Glutamatergic neuron (in vitro differentiated cells): Measurements from ENCODE around the gene TBC1D2B. TPM values are rescaled to one million over a fixed set of nuclear protein-coding genes. Genes with fewer than 3 reads are reported as not detected.

Experiments
- DNase-seq: peaks from one replicate; pipeline ENCODE4 v3.0.0; 2022
- H3K27ac Mint-ChIP-seq: one replicate; pipeline ENCODE4 v1.8.0; 2020; ENCODE audit warnings: mild to moderate bottlenecking, mixed read lengths, inconsistent platforms; ENCODE audit not compliant: unreplicated experiment
- H3K27me3 Mint-ChIP-seq: one replicate; pipeline ENCODE4 v1.8.0; 2020; ENCODE audit warnings: mild to moderate bottlenecking, moderate library complexity, mixed read lengths, inconsistent platforms; ENCODE audit not compliant: unreplicated experiment
- H3K36me3 Mint-ChIP-seq: one replicate; pipeline ENCODE4 v1.8.0; 2020; ENCODE audit warnings: mild to moderate bottlenecking, mixed read lengths, inconsistent platforms; ENCODE audit not compliant: unreplicated experiment
- H3K4me1 Mint-ChIP-seq: one replicate; pipeline ENCODE4 v1.8.0; 2020; ENCODE audit warnings: mild to moderate bottlenecking, low read depth, mixed read lengths, inconsistent platforms; ENCODE audit not compliant: unreplicated experiment
- H3K4me3 Mint-ChIP-seq: one replicate; pipeline ENCODE4 v1.8.0; 2020; ENCODE audit warnings: mild to moderate bottlenecking, mixed read lengths, inconsistent platforms; ENCODE audit not compliant: unreplicated experiment
- H3K9me3 Mint-ChIP-seq: one replicate; pipeline ENCODE4 v1.8.0; 2020; ENCODE audit warnings: mild to moderate bottlenecking, moderate library complexity, mixed read lengths, inconsistent platforms; ENCODE audit not compliant: unreplicated experiment
- total RNA-seq: library from RNA; stranded (reverse); fragmentation: NEBNext Ultra II Directional; extraction: Animal tissue kit (Norgen Biotek cat#: 25700); gene quantifications from one replicate; pipeline ENCODE4 v1.2.1, GENCODE V29; 2021; ENCODE audit not compliant: unreplicated experiment
- TF ChIP-seq, protein P1 (sequence below): fragments of 200-600 bp; sonication (generic); IDR thresholded peaks from one replicate; pipeline ENCODE4 v1.5.0; 2021; ENCODE audit not compliant: partially characterized antibody, unreplicated experiment

The TBC1D2B gene
- total RNA-seq, 1 donor from 2014 or later: 45.3 TPM

DNA sequence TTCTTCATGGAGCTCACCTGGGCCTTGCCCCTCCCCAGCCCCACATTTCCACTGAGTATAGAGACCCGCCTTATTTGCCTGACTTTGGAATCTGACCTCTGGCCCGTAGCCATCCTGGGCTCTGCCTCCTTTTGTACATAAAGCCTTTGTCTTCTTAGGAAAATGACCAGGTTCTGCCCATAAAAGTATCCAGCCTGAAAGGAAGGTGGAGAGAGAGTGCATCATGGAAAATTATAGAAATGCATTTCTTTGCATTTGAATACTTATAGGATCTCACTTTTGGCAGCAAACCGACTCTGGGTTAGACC is 11.2 kb upstream of the TBC1D2B start:
- peaks cover 3% of the 10 kb centered on the region for H3K4me1 Mint-ChIP-seq
- TF ChIP-seq, protein P1, sequence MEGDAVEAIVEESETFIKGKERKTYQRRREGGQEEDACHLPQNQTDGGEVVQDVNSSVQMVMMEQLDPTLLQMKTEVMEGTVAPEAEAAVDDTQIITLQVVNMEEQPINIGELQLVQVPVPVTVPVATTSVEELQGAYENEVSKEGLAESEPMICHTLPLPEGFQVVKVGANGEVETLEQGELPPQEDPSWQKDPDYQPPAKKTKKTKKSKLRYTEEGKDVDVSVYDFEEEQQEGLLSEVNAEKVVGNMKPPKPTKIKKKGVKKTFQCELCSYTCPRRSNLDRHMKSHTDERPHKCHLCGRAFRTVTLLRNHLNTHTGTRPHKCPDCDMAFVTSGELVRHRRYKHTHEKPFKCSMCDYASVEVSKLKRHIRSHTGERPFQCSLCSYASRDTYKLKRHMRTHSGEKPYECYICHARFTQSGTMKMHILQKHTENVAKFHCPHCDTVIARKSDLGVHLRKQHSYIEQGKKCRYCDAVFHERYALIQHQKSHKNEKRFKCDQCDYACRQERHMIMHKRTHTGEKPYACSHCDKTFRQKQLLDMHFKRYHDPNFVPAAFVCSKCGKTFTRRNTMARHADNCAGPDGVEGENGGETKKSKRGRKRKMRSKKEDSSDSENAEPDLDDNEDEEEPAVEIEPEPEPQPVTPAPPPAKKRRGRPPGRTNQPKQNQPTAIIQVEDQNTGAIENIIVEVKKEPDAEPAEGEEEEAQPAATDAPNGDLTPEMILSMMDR: no peak
- DNase-seq: no peak
- H3K36me3 Mint-ChIP-seq: no peaks in the 10 kb centered on the region
- H3K4me3 Mint-ChIP-seq: no peak overlapping the region
- no peaks in the 10 kb centered on the region for H3K9me3 Mint-ChIP-seq
- H3K27ac Mint-ChIP-seq: no peak overlapping the region
- H3K27me3 Mint-ChIP-seq: peaks cover 2% of the 10 kb centered on the region

DNA sequence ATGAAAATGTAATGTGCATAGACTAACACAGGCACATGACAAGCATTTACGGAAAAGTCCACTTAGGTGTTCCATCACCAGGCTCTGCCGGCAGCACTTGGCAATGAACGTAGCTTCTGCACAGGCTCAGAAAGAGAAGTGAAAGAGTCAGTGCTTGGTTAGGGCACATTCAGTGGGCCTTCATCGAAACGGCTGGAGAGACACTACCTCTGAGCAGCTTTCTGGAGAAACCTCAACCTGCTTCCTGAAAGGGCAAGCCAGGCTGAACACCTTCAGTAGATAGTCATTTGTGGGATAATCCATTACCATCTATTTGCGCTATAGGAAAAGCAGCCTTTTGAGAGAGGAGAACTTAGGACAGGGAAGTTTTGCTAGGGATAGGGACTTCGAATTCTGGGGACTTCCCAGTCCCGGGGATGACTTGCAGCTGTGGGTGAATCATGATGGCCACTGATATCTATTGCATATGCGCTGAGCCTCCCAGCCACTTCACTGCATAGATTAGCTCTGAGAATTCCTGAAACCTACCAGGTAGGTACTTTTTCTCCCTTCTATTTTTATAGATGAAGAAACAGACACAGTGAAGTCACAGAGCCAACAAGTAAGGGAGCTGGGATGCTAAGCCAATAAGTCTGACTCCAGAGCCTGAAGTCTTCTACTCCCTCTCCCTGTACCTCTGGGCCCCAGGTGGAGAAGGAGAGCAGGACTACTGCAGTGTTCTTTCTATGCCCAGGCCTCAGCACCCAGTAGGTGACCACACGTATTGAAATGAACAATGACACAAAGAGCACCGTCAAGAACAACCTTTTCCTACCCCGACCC is 10.7 kb upstream of the TBC1D2B start:
- Mint-ChIP-seq H3K9me3 (no peaks in the 10 kb centered on the region), H3K4me1 (peaks cover 3% of the 10 kb centered on the region), H3K27ac (no peak overlapping the region), H3K27me3 (peaks cover 4% of the 10 kb centered on the region), H3K4me3 (no peak overlapping the region), H3K36me3 (no peaks in the 10 kb centered on the region)
- TF ChIP-seq, protein P1: no peak
- no peak for DNase-seq

DNA sequence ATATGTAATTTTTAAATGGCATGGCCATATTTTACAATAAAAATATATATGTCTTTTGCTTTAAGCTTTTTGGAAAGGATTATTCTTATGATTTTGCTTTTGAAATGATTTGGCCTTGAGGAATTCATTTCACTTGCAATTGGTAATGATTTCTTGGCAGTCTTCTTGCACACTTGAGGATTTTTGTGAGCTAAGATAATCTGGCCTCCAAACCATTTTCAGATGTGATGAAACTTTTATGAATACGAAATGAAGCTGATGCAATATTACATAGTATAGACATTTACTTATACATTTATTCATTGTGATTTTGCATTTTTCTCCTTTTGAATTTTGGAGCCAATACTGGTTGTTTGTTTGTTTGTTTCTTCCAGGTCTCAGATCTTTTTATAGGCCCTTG is 8.4 kb upstream of the TBC1D2B start:
- no peaks in the 10 kb centered on the region for H3K9me3 Mint-ChIP-seq
- no peak overlapping the region for H3K4me3 Mint-ChIP-seq
- no peaks in the 10 kb centered on the region for H3K36me3 Mint-ChIP-seq
- peaks cover 10% of the 10 kb centered on the region for H3K4me1 Mint-ChIP-seq
- peaks cover 6% of the 10 kb centered on the region for H3K27me3 Mint-ChIP-seq
- no peak for DNase-seq
- no peak overlapping the region for H3K27ac Mint-ChIP-seq
- TF ChIP-seq, protein P1: no peak

DNA sequence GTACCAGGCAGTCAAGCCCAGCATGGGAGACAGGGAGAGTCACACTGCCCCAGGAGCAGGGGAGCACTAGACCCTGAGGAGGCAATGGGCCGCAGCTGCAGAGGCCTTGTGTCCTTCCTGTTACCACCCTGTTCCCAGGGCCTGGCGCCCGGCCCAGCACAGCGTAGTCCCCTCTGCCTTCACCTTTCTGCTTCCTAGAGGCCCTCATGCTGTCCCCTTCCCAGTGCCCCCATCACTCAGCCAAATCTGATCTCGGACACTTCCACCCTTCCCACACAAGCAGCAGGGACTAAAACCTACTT is 6.9 kb upstream of the TBC1D2B start:
- TF ChIP-seq, protein P1: no peak
- H3K4me1 Mint-ChIP-seq: peaks cover 10% of the 10 kb centered on the region
- H3K4me3 Mint-ChIP-seq: no peak overlapping the region
- no peaks in the 10 kb centered on the region for H3K36me3 Mint-ChIP-seq
- no peak overlapping the region for H3K27ac Mint-ChIP-seq
- H3K9me3 Mint-ChIP-seq: no peaks in the 10 kb centered on the region
- no peak for DNase-seq
- H3K27me3 Mint-ChIP-seq: peaks cover 7% of the 10 kb centered on the region

DNA sequence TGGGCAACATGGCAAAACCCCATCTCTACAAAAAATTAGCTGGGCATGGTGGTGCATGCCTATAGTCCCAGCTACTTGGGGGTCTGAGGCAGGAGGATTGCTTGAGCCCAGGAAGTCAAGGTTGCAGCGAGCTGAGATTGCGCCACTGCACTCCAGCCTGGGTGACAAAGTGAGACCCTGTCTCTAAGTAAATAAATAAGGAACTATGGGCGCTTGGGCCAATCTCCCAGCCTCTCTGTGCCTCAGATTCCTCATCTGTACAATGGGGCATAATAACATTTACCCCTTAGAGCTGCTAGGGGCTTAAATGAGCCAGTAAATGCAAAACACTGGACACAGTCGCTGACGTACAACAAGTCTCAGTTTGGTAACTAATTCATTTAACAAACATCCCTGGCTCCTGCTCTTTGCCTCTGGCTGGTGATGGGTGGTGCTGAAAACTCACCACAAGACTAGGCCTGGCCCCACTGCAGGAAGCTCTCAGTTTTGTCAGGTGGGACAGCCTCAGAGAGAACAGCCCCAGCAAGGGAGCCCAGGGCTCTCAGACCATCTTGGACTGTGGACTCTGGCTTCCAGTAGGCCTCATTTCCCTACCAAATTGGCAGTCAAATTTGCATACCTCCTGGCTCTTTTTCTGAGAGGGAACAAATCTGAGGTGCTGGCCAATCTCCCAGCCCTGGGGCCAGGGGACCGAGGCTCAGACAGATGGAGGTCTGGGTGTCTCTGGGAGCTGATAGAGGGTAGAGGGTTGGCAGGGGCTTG is 6.4 kb upstream of the TBC1D2B start:
- Mint-ChIP-seq H3K27me3 (peaks cover 7% of the 10 kb centered on the region), H3K4me1 (peaks cover 10% of the 10 kb centered on the region), H3K27ac (no peak overlapping the region), H3K9me3 (no peaks in the 10 kb centered on the region), H3K36me3 (no peaks in the 10 kb centered on the region), H3K4me3 (no peak overlapping the region)
- TF ChIP-seq, protein P1: no peak
- DNase-seq: no peak
